H1 (cell line): ENCODE measurements around the gene AGAP3. TPM values are rescaled to one million over a fixed set of nuclear protein-coding genes. Genes with fewer than 3 reads are reported as not detected.
A peak's percentile ranks its signal among the peaks of the same experiment; 100 is the strongest.

Experiments used
- CTCF ChIA-PET: fragments of 300-600 bp; sonication (Branson Sonifier 250); formaldehyde crosslinking; loops from one replicate; lab custom pipeline; 2021; ENCODE audit not compliant: partially characterized antibody; lab: Charles Lee
- POLR2A ChIA-PET: fragments of 300-600 bp; sonication (Branson Sonifier 250); formaldehyde crosslinking; loops from one replicate; lab custom pipeline; 2021; ENCODE audit warnings: inconsistent platforms; ENCODE audit not compliant: partially characterized antibody; lab: Charles Lee
- DNase-seq, 2 experiments: peaks; one replicate each; pipeline versions ENCODE4 v3.0.0 to v3.0.0-alpha.2; 2010 to 2022; ENCODE audit warnings: low spot score in 2 of 2, low read depth in 1 of 2, mixed read lengths in 1 of 2
- FAIRE-seq: peaks from 2 replicates; lab custom pipeline; 2011; peaks lifted over from hg19 to GRCh38; lab: Jason Lieb, UNC
- H2AFZ ChIP-seq: 2 replicates; pipeline ENCODE4 v1.8.1; 2012; ENCODE audit warnings: low read length, inconsistent platforms
- H2AK5ac ChIP-seq: 2 replicates; pipeline ENCODE4 v1.6.1; 2013; ENCODE audit warnings: low read depth, low read length
- H2BK120ac ChIP-seq: replicated peaks from 2 replicates; pipeline ENCODE3; 2013; ENCODE audit warnings: low read depth, low read length, inconsistent platforms
- H2BK12ac ChIP-seq: 2 replicates; pipeline ENCODE4 v1.6.1; 2013; ENCODE audit warnings: low read depth, low read length
- H2BK15ac ChIP-seq: 2 replicates; pipeline ENCODE4 v1.6.1; 2013; ENCODE audit warnings: low read length
- H2BK20ac ChIP-seq: 2 replicates; pipeline ENCODE4 v1.6.1; 2013; ENCODE audit warnings: low read length
- H2BK5ac ChIP-seq: 2 replicates; pipeline ENCODE4 v1.6.1; 2013; ENCODE audit warnings: low read depth, low read length
- H3K14ac ChIP-seq: 2 replicates; pipeline ENCODE4 v1.6.1; 2013; ENCODE audit warnings: inconsistent platforms; ENCODE audit not compliant: insufficient read length
- H3K18ac ChIP-seq: 2 replicates; pipeline ENCODE4 v1.6.1; 2013; ENCODE audit warnings: low read length; ENCODE audit errors: extremely low read depth
- H3K23ac ChIP-seq: 2 replicates; pipeline ENCODE4 v1.6.1; 2013; ENCODE audit warnings: inconsistent platforms; ENCODE audit not compliant: insufficient read length
- H3K23me2 ChIP-seq: 2 replicates; pipeline ENCODE4 v1.6.1; 2013; ENCODE audit warnings: low read depth, low read length
- H3K27ac ChIP-seq: 2 replicates; pipeline ENCODE4 v1.6.1; 2011; ENCODE audit warnings: low read depth, low read length, inconsistent platforms
- H3K27me3 ChIP-seq, 4 experiments: replicated peaks in 1 of 4; 1 replicate in 1 of 4; 2 replicates in 3 of 4; pipeline versions ENCODE4 v1.6.1 to v1.8.1; 2011 to 2013; ENCODE audit warnings: low read length in 3 of 4, mild to moderate bottlenecking in 3 of 4, inconsistent platforms in 2 of 4, mixed read lengths in 2 of 4, moderate library complexity in 1 of 4; ENCODE audit not compliant: control insufficient read depth in 3 of 4, insufficient read depth in 3 of 4; ENCODE audit errors: extremely low read depth in 1 of 4
- H3K36me3 ChIP-seq, 4 experiments: 2 replicates each; pipeline versions ENCODE4 v1.6.1 to v1.8.1; 2011 to 2013; ENCODE audit warnings: mild to moderate bottlenecking in 4 of 4, low read length in 3 of 4, moderate library complexity in 2 of 4, control low read depth in 1 of 4, inconsistent platforms in 1 of 4; ENCODE audit not compliant: insufficient read depth in 4 of 4, control insufficient read depth in 2 of 4
- H3K4ac ChIP-seq: replicated peaks from 2 replicates; pipeline ENCODE3; 2013; ENCODE audit warnings: low read length, low read depth, mixed read lengths, inconsistent platforms; ENCODE audit not compliant: insufficient read length
- H3K4me1 ChIP-seq, 4 experiments: replicated peaks in 1 of 4; 1 replicate in 1 of 4; 2 replicates in 3 of 4; pipeline versions ENCODE4 v1.6.1 to v1.8.1; 2011 to 2013; ENCODE audit warnings: low read length in 3 of 4, inconsistent platforms in 2 of 4, mixed read lengths in 1 of 4; ENCODE audit not compliant: insufficient read depth in 4 of 4, control insufficient read depth in 3 of 4
- H3K4me2 ChIP-seq, 2 experiments: 2 replicates each; pipeline versions ENCODE4 v1.6.1 to v1.8.1; 2011 to 2013; ENCODE audit warnings: low read depth in 2 of 2, low read length in 2 of 2, control low read depth in 1 of 2, inconsistent platforms in 1 of 2, mild to moderate bottlenecking in 1 of 2; ENCODE audit not compliant: insufficient read depth in 1 of 2
- H3K4me3 ChIP-seq, 4 experiments: fragments of 200-600, 300-600 bp in 1 of 4; sonication (generic), shearing (Covaris generic), sonication (Bioruptor Twin) in 1 of 4; 2 replicates each; pipeline versions ENCODE4 v1.5.1 to v1.8.1; 2011 to 2016; ENCODE audit warnings: low read length in 4 of 4, low read depth in 3 of 4, control low read depth in 2 of 4, inconsistent platforms in 2 of 4, mild to moderate bottlenecking in 2 of 4, mixed read lengths in 1 of 4, moderate library complexity in 1 of 4; ENCODE audit not compliant: insufficient read depth in 2 of 4; ENCODE audit errors: extremely low read depth in 1 of 4
- H3K56ac ChIP-seq: replicated peaks from 2 replicates; pipeline ENCODE3; 2013; ENCODE audit warnings: low read depth, mild to moderate bottlenecking, mixed read lengths, low read length, inconsistent platforms; ENCODE audit not compliant: insufficient read length
- H3K79me1 ChIP-seq: 2 replicates; pipeline ENCODE4 v1.6.1; 2013; ENCODE audit warnings: low read depth, low read length, control low read depth
- H3K79me2 ChIP-seq, 2 experiments: 2 replicates each; pipeline versions ENCODE4 v1.6.1 to v1.8.1; 2012 to 2013; ENCODE audit warnings: low read length in 2 of 2, mild to moderate bottlenecking in 2 of 2, inconsistent platforms in 1 of 2; ENCODE audit not compliant: insufficient read depth in 2 of 2, control insufficient read depth in 1 of 2
- H3K9ac ChIP-seq, 4 experiments: replicated peaks in 1 of 4; 1 replicate in 1 of 4; 2 replicates in 3 of 4; pipeline versions ENCODE4 v1.6.1 to v1.8.1; 2011 to 2013; ENCODE audit warnings: low read depth in 3 of 4, low read length in 3 of 4, control low read depth in 2 of 4, mild to moderate bottlenecking in 2 of 4, moderate library complexity in 2 of 4, inconsistent platforms in 1 of 4; ENCODE audit errors: extremely low read depth in 1 of 4
- H3K9me3 ChIP-seq, 2 experiments: 2 replicates each; pipeline versions ENCODE4 v1.6.1 to v1.8.1; 2012 to 2013; ENCODE audit warnings: mild to moderate bottlenecking in 2 of 2, moderate library complexity in 2 of 2, control low read depth in 1 of 2, inconsistent platforms in 1 of 2, low read depth in 1 of 2, low read length in 1 of 2, mixed read lengths in 1 of 2; ENCODE audit not compliant: insufficient read depth in 2 of 2
- H4K20me1 ChIP-seq, 2 experiments: replicated peaks in 1 of 2; 2 replicates each; pipeline versions ENCODE3 to v1.8.1; 2011 to 2013; ENCODE audit warnings: inconsistent platforms in 2 of 2, low read length in 2 of 2, mild to moderate bottlenecking in 1 of 2; ENCODE audit not compliant: insufficient read depth in 2 of 2, control insufficient read depth in 1 of 2
- H4K5ac ChIP-seq: 2 replicates; pipeline ENCODE4 v1.6.1; 2013; ENCODE audit warnings: low read length, low read depth, mixed read lengths, inconsistent platforms; ENCODE audit not compliant: insufficient read length
- H4K8ac ChIP-seq: 2 replicates; pipeline ENCODE4 v1.8.0; 2013; ENCODE audit warnings: mild to moderate bottlenecking, moderate library complexity, low read length, inconsistent platforms; ENCODE audit not compliant: insufficient read depth; ENCODE audit errors: extremely low read depth
- H4K91ac ChIP-seq: replicated peaks from 2 replicates; pipeline ENCODE3; 2013; ENCODE audit warnings: low read length, mixed read lengths, inconsistent platforms; ENCODE audit not compliant: insufficient read length
- CBX5 ChIP-seq: fragments of 300-800, 300-1000 bp; sonication (generic); IDR thresholded peaks from 2 replicates; pipeline ENCODE4 v1.7.1; 2016; ENCODE audit warnings: antibody characterized with exemption, low read length, low read depth
- EGR1 ChIP-seq: IDR thresholded peaks from 2 replicates; pipeline ENCODE4 v1.6.1; 2011; ENCODE audit warnings: low read depth, low read length, borderline replicate concordance
- RFX5 ChIP-seq: IDR thresholded peaks from 2 replicates; pipeline ENCODE4 v1.6.1; 2011; ENCODE audit warnings: low read depth, low read length, improper control_type of control experiment, borderline replicate concordance
- WGBS, 2 experiments: shearing (Covaris generic) in 1 of 2; methylation state at CpG; one replicate each; pipeline versions ENCODE4 v1.1.6 to v1.1.7; 2013 to 2015; ENCODE audit warnings: low lambda C conversion rate in 2 of 2, mixed read lengths in 2 of 2, inconsistent platforms in 1 of 2, low coverage in 1 of 2, missing lambda C conversion rate in 1 of 2; ENCODE audit not compliant: insufficient replicate concordance in 2 of 2, insufficient coverage in 1 of 2, insufficient read length in 1 of 2; ENCODE audit errors: extremely low coverage in 1 of 2, missing lambda C conversion rate in 1 of 2; 5-methylcytosine and 5-hydroxymethylcytosine counted together
- polyA plus RNA-seq, 7 experiments: library from polyadenylated mRNA; depleted of rRNA in 3 of 7; stranded (reverse) in 5 of 7; unstranded in 2 of 7; fragments of >200 nt in 5 of 7; fragments of 200-250 nt in 2 of 7; gene quantifications; 1 replicate in 5 of 7; 2 replicates in 1 of 7; 4 replicates in 1 of 7; pipeline versions ENCODE4 v1.2.1 to v1.2.3, GENCODE V29; 2011 to 2013; ENCODE audit warnings: missing spikeins in 2 of 7, mixed read lengths in 2 of 7
- total RNA-seq: library from RNA; stranded (reverse); fragmentation: NEBNext Ultra II Directional; extraction: Animal tissue kit (Norgen Biotek cat#: 25700); gene quantifications from 2 replicates; pipeline ENCODE4 v1.2.1, GENCODE V29; 2021

AGAP3 gene
- total and polyA plus RNA-seq, 2 of the 8 experiments (the other 6 are each of a cell fraction or from before 2014, with no cell fraction given), result 66.4 to 120 TPM

- POLR2A ChIA-PET, result interaction anchor here (0.9 kb wide), 1 partner anchor 26 kb away, joined by 4 read pairs; no protein-coding TSS in a partner anchor
- no peaks in the 10 kb centered on the region for H3K23me2 ChIP-seq
- no peak within 1 kb of the TSS for H3K4me2 ChIP-seq
- H4K8ac ChIP-seq, result no peak within 1 kb of the TSS; the same call in 1 of the 2 replicates
- no peak within 1 kb of the TSS for H2BK5ac ChIP-seq
- CTCF ChIA-PET, result interaction anchor here (0.7 to 1.4 kb wide), 5 partner anchors 10 to 169 kb away, joined by 3 to 4 read pairs (median 3); no protein-coding TSS in a partner anchor
- H3K27me3 ChIP-seq, result no peaks in the 10 kb centered on the region
- H4K5ac ChIP-seq, result no peak within 1 kb of the TSS
- H3K27ac ChIP-seq, result no peak within 1 kb of the TSS
- H2BK15ac ChIP-seq, result 0 out of 2 replicates have a peak within 1 kb of the TSS, but pooled peaks have one; percentile 46
- no peak for DNase-seq
- H3K9me3 ChIP-seq, result no peaks in the 10 kb centered on the region
- H4K91ac ChIP-seq, result no peak within 1 kb of the TSS
- H3K79me1 ChIP-seq, result no peaks in the 10 kb centered on the region
- H2AK5ac ChIP-seq, result no peak within 1 kb of the TSS
- no peak within 1 kb of the TSS for H3K9ac ChIP-seq
- H2AFZ ChIP-seq, result no peak within 1 kb of the TSS
- TF ChIP-seq CBX5 (no peak), RFX5 (no peak), EGR1 (no peak)
- H3K4me1 ChIP-seq, result no peaks in the 10 kb centered on the region
- no peak within 1 kb of the TSS for H3K4me3 ChIP-seq
- FAIRE-seq, result no peak
- no peaks in the 10 kb centered on the region for H3K79me2 ChIP-seq
- no peaks in the 10 kb centered on the region for H3K36me3 ChIP-seq
- H3K4ac ChIP-seq, result no peak within 1 kb of the TSS
- H2BK20ac ChIP-seq, result no peak within 1 kb of the TSS
- H3K23ac ChIP-seq, result no peak within 1 kb of the TSS
- H2BK120ac ChIP-seq, result no peak within 1 kb of the TSS
- H4K20me1 ChIP-seq, result no peaks in the 10 kb centered on the region
- no peak within 1 kb of the TSS for H3K56ac ChIP-seq
- no peak within 1 kb of the TSS for H3K18ac ChIP-seq
- 86% methylated on average over 20 of the region's 22 CpGs; no CpG with 5 or more reads in 1 of the 2 experiments for WGBS, 2 experiments
- H3K14ac ChIP-seq, result no peak within 1 kb of the TSS
- no peak within 1 kb of the TSS for H2BK12ac ChIP-seq
These were observed 100.5 kb downstream of the AGAP3 start, which contains the start of gene ASB10 for GRCh38 chr7:151186640-151187408. Gene ASB10, minus strand, starts transcription at chr7:151187250. Its CDS starts 120 bp downstream, at chr7:151187130.
